Activated CD8-positive, alpha-beta memory T cell treated with anti-CD3 and anti-CD28 coated beads, Interleukin-2, amount 50 U/mL, for 4 hours (primary cell): ENCODE data around the gene KCNF1.

ENCODE experiments used
- DNase-seq: peaks from one replicate; pipeline ENCODE4 v3.0.0-alpha.2; 2020

KCNF1 gene

DNA sequence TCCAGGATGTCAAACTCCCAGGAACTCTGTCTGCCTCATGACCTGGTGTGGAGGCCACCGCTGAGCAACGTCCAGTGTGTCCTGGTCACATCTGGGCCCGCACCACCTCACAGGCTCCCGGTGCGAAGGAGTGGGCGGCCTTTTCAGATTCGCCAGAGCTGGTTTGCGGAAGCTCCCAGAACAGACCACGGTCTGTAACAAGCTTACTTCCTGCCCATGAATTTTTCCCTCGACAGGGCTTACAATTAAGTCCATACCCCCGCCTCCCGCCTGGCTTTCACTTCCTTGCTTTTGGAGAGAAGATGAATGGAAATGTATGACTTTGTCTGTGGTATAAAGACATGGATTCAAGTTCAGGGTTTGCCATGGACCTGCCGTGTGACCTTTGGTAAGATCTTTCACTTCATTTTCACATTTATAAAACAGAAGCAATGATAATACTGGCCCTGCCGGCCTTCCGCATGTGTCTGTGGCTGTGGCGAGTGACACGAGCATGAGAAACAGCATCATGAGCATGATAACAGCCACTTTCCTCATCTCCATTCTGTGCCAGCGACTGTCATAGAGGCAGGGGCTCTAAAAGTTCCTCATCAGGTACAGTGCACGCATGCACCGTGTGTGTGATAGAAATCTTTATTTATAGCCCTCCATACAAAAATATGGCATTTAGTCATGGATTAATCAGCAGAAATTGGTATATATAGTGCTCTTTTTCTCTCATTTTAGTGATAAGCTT, 31.0 kb upstream of the KCNF1 start:
- DNase-seq, result no peak

GRCh38 chr2:10882568-10882967, 29.2 kb upstream of the KCNF1 start:
- DNase-seq, result no peak

DNA sequence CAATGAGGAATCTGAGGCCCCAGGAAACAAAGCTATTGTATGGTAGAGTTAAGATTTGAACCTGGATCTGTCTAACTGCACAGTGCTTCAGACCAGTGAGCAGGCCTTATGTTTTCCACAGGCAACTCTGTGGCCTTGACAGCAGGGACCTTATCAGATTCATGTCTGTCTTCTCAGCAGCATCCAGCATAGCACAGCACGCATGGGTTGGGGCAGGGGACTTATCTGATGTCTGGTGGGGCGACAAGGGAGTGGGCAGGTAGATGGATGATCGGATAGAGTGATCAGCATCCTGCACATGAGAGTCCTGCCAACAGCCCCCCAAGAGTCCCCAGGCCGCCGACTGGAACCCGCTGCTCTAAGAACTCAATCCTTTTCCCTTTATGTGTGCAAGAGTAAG, 28.7 kb upstream of the KCNF1 start:
- no peak for DNase-seq

GRCh38 chr2:10883801-10884478, 27.8 kb upstream of the KCNF1 start:
- DNase-seq, result no peak

DNA sequence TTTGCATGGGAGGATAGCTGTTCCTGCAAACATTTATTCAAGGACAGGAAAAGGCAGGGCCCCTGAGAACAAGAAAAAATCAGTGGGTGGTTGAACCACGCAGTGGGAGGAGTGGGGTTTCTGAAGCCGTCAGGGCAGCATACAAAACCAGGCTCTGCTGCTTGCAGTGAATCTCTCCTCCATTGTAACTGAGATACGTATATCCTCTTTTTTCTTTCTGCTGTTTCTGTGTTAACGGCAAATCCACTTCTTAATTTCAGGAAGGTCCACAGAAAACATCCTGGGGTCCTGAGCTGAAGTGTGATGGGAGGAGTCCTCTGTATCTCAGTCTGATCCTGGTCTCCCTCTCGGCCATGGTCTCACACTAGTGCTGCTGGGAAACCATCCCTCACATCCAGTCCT, 27.2 kb upstream of the KCNF1 start:
- DNase-seq, result no peak

GRCh38 chr2:10885094-10885860, 26.5 kb upstream of the KCNF1 start:
- DNase-seq, result no peak

DNA sequence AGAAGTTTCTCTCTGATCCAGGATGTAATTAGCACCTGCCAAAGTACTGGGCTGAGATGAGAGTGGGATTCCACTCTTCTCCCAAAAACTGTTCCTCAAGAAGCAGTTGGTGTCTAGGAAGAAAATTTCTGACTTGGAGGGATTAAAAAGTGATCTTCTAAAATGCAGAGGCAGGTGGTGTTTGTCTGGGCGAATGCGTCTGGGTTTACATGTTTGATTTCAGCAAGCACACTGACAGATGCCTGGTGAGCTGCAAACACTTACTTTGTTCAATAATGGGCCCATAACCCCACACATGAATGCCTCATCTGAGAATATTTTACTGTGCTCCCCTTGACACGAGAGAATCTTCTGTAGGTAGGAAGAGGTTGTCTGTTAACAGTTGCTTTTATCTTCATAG, 24.3 kb upstream of the KCNF1 start:
- DNase-seq, result no peak

GRCh38 chr2:10889651-10890215, 22.0 kb upstream of the KCNF1 start:
- no peak for DNase-seq

DNA sequence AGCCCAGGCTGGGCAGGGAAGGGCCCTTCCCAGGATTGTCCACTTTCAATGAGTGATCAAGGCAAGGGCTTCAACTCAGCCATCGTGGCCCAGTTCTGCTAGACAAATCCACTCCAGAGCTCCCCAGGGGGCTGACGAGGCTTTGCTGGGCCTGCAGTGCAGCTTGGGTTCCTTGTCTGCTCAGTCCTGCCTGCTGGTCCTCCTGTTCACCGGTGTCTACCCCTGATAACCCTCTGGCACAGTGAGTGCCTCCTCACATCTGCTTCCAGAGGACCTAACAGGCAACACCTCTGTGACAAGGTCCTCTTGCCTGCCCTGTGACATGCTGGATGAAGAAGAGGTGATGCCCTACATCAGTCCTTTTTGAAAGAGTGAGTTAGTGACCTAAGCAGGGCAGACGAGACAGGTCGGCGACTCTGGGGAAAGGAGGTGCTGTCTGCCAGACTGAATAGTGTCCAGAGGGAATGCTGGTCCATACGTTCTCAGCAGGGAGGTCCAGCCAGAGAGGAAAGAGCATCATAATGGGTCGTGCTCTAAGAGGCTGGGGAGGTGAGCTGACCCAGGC, 20.9 kb upstream of the KCNF1 start:
- DNase-seq, result no peak

- DNase-seq, result no peak
Observed at GRCh38 chr2:10891390-10891789, 20.3 kb upstream of the KCNF1 start.

DNA sequence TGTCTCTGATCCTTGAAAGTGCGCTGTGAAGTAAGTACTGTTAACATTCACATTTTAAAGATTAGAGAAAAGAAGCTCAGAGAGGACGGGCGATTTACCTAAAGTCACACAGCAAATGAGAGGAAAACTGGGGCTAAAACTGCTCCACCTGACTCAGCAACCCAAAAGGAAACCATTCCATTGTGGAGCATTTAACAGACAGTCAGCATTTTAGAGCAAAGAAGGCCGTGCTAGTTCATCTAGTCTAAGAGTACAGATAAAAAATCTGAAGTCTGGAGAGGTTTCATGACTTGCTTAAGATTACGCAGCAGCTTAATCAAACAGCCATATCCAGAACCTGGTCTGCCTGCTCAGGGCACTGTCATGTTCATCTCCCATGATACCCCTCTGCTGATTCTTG, 19.9 kb upstream of the KCNF1 start:
- no peak for DNase-seq

GRCh38 chr2:10892316-10892715, 19.4 kb upstream of the KCNF1 start:
- DNase-seq, result no peak

GRCh38 chr2:10892796-10893350, 18.9 kb upstream of the KCNF1 start:
- DNase-seq, result no peak

- no peak for DNase-seq
Observed at GRCh38 chr2:10894264-10894935, 17.3 kb upstream of the KCNF1 start.

GRCh38 chr2:10895231-10895630, 16.5 kb upstream of the KCNF1 start:
- DNase-seq, result no peak

DNA sequence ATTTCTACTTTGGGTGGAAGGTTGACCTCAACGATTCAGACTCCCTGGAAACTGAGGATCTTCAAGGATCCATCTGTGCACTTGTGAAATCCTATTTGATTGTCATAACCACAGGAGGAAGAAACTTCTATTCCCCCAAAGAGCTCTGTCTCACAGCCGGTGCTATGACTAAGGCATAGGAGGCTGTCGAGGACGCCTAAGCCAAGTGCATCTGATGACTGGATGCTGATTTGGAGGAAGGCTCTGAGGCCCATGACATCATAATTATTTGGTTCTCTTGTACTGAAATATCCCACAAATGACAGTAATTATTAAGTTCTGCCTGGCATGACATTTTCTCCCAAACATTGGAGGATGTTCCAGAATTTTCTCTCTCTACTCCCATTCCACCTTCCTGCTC, 13.8 kb upstream of the KCNF1 start:
- DNase-seq, result no peak

DNA sequence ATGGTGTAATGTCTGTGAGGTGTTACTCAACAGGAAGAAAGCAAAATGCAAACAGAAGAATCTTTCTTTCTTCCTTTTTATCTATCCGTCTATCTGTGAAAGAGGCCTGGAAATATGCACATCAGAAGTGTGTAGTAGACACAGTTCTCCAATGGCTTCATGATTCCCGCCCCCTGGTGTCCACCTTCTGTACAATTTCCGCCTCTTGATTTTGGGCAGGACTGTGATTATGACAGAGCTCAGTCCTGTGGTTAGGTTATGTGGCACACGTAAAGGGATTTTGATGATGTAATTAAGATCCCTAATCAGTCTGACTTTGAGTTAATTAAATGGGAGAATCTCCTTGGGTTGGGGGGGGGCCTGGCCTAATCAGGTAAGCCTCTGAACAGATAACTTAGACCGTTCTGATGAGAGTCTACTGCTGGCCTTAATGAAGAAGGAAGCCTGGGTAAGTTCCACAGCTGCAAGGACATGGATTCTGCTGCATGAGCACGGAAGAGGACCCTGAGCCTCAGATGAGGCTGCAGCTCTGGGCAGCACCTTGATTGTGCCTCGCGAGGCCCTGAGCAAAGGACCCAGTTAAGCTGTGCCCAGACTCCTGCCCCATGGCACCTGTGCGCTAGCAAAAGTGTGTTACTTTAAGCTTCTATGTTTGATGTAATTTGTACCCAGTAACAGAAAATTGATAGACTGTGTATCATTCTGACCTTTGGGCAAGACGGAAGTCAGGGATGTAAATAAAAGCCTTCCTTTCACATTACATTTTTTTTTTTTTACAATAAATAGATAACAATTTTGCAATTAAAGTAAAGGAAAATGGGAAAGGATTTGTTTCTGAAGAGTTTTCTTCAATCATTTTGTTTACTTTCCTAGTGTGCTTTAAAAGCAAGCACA, 11.3 kb upstream of the KCNF1 start:
- no peak for DNase-seq

GRCh38 chr2:10901160-10901939, 10.4 kb upstream of the KCNF1 start:
- no peak for DNase-seq

- no peak for DNase-seq
Observed at GRCh38 chr2:10903861-10904210, 7.9 kb upstream of the KCNF1 start.

- no peak for DNase-seq
Observed at GRCh38 chr2:10904455-10904854, 7.3 kb upstream of the KCNF1 start.
